ENCODE results near the gene ARID4B.

DNA sequence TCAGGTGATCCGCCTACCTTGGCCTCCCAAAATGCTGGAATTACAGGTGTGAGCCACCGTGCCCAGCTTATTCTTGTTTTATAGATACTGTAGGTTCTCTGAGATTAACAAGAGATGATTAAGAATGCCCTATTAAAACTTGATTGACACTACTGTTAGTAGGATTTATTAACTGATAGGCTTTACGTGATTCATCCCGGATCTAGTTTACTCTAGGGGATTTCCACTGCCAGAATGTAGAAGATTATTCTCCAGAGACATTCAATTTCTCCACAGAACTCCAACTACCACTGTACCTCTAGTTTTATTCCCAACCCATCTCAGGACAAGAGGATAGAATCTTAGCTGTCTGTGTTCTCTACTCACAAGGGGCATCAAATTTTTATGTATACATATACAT lies 140.7 kb downstream of the ARID4B start:
- TF ChIP-seq CTCF (IDR thresholded peaks at IDR 0.05; ENCODE audit: extremely low read depth in 1 of 2, insufficient read depth in 1 of 2, low read depth in 1 of 2, low read length in 2 of 2) (no peak), MYC (IDR thresholded peaks at IDR 0.05; ENCODE audit: low read depth, low read length) (no peak), EZH2 (IDR thresholded peaks at IDR 0.05; ENCODE audit: borderline replicate concordance, low read depth, low read length, severe bottlenecking) (no peak), POLR2A (IDR thresholded peaks at IDR 0.05; ENCODE audit: low read depth, low read length) (no peak), POLR2AphosphoS5 (IDR thresholded peaks at IDR 0.05; ENCODE audit: insufficient read depth, low read depth, low read length) (no peak), MAX (IDR thresholded peaks at IDR 0.05; ENCODE audit: insufficient read depth, insufficient read length) (no peak), GATA2 (IDR thresholded peaks at IDR 0.05; ENCODE audit: insufficient read depth, insufficient read length, low read depth, low read length) (no peak)
